ENCODE measurements around the gene KANK3.
"Not testable (repeated sequence)": the region's sequence is repeated elsewhere in the genome, so short reads cannot be mapped to it uniquely, and the experiment has no call there.

KANK3 gene

DNA sequence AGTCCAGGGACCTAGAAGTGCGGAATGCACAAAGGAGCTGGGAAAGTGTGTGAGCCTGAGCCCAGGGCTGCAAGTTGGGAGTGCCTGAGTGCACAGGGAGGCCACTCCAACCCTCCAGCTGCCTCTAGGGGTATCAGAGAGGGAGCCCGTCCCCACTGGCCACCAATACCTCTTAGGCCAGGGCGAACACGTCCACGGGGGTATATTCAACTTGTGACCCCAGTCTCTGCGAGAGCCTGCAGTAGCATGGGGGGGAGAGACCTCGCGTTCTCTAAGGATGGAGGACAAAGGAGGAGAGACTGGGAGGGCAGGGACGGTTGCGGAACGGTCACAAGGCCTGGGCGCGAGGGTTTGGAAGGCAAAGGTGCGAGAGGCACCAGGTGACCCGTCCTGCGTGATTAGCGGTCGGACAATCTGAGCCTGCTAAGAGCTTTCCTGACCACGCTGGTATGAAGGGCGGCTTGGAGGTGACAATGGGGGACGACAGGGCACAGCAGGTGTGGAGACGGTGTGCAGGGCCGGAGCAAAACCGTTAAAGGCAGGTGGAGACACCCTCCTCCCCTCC, 35.6 kb downstream of the KANK3 start:
- no peaks in the 10 kb centered on the region for H3K4me1 ChIP-seq (ENCODE audit: insufficient read depth, low read length)
- peak overlapping the region; percentile 91 for H3K9ac ChIP-seq (ENCODE audit: low read depth, low read length)
- H3K27me3 ChIP-seq (ENCODE audit: insufficient read depth, low read length): no peaks in the 10 kb centered on the region
- no peak overlapping the region for H3K27ac ChIP-seq (ENCODE audit: low read length)
- H3K9me3 ChIP-seq (ENCODE audit: insufficient read depth, low read depth, low read length): no peaks in the 10 kb centered on the region
- peaks cover 31% of the 10 kb centered on the region for H3K36me3 ChIP-seq (ENCODE audit: insufficient read depth, low read depth, low read length)
- peak overlapping the region; percentile 92 for H3K4me3 ChIP-seq (ENCODE audit: low read length)

DNA sequence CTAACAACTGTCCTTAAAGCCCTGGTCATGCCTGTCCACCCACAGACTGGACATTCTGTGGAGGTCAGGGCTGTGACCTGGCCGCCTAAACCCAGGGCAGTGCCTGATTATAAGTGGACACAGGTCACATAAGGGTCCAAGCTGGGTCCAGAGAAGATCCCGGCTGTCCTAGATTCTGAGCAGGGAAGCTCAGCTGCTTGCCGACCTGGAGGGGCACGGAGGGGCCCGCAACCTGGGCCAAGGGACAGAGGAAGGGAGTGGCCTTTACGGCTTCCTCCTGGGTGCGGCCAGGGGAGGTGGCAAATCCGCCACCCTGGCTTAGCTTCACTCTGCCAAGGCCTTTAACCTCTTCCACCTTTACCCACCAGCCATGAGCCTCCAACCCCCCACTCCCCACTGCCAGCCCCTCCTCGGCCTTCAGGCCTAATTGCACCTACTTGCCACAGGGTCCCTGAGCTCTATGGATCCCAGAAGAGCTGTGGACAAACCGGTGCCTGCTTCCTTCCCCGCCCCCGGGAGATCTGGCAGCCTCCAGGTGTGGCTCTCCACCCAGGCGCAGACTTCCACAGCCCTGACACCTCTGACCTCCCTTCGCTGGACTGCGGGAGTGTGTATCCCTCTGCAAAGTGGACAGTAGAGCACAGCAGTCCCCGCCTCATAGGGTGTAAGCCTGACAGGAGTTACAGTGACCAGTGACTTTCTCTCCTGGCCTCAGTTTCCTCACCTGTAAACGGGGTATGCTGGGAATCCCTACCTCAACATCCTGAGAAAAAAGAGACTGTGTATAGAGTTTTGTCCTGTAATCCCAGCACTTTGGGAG, 36.6 kb downstream of the KANK3 start:
- no peaks in the 10 kb centered on the region for H3K4me1 ChIP-seq (ENCODE audit: insufficient read depth, low read length)
- H3K9ac ChIP-seq (ENCODE audit: low read depth, low read length): peak overlapping the region; percentile 91; the same call in 1 of the 2 replicates

DNA sequence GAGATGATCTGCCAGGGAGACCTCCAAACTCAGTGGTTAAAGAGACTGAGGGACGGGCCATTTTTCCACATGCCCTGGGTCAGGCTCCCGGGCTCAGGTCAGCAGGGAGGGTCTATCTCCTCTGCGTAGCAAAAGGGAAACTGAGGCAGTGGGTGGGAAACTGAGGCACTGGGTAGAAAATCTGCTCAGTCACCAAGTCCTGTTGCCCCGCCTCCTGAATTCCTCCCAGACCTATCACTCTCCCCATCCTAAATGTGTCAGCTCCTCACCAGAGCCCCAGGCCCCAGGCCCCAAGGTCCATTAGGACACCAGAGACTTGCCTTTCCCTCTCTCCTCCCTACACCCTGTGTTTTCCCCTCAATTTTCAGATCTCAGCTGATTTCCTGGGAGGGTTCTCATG, 37.3 kb downstream of the KANK3 start:
- Histone ChIP-seq H3K4me3 (ENCODE audit: low read length) (no peak overlapping the region), H3K4me1 (ENCODE audit: insufficient read depth, low read length) (no peaks in the 10 kb centered on the region), H3K9me3 (ENCODE audit: insufficient read depth, low read depth, low read length) (no peaks in the 10 kb centered on the region), H3K36me3 (ENCODE audit: insufficient read depth, low read depth, low read length) (peaks cover 26% of the 10 kb centered on the region), H3K9ac (ENCODE audit: low read depth, low read length) (no peak overlapping the region), H3K27me3 (ENCODE audit: insufficient read depth, low read length) (no peaks in the 10 kb centered on the region), H3K27ac (ENCODE audit: low read length) (no peak overlapping the region)

More for the DNA sequence above, 36.6 kb downstream of the KANK3 start:
- peaks cover 32% of the 10 kb centered on the region for H3K36me3 ChIP-seq (ENCODE audit: insufficient read depth, low read depth, low read length)
- no peak overlapping the region for H3K27ac ChIP-seq (ENCODE audit: low read length)
- no peaks in the 10 kb centered on the region for H3K9me3 ChIP-seq (ENCODE audit: insufficient read depth, low read depth, low read length)
- no peaks in the 10 kb centered on the region for H3K27me3 ChIP-seq (ENCODE audit: insufficient read depth, low read length)
- peak overlapping the region; percentile 92; the same call in 1 of the 2 replicates for H3K4me3 ChIP-seq (ENCODE audit: low read length)

DNA sequence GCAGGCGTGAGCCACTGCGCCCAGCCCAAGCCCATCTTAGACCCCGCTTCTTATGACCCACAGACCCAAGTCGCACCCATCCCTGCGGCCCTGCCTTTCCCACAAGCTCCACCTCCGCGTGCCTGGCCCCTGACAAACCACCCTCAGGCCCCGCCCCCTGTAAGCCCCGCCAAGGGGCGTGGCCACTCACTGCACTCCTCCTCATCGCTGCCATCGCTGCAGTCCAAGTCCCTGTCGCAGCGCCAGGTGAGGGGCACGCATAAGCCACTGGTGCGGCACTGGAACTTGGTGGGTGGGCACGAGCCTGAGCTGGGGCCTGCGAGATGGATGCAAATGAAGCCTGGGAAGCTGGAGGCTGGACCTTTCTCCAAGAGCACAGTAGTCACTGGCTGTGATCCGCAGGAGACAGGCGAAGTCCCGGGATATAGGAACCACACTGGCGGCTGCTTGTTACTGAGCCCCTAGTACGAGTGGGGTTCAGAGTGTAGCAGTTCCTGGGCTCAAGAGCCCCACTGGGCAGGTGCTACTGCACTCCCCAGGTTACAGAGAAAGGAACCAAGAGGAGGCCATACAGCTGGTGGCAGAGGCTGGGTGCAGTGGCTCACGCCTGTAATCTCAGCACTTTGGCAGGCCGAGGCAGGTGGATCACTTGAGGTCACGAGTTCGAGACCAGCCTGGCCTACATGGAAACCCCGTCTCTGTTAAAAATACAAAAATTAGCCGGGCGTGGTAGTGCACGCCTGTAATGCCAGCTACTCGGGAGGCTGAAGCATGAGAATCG, 38.0 kb downstream of the KANK3 start:
- Histone ChIP-seq H3K36me3 (ENCODE audit: insufficient read depth, low read depth, low read length) (peaks cover 20% of the 10 kb centered on the region), H3K27me3 (ENCODE audit: insufficient read depth, low read length) (no peaks in the 10 kb centered on the region), H3K9me3 (ENCODE audit: insufficient read depth, low read depth, low read length) (no peaks in the 10 kb centered on the region), H3K27ac (ENCODE audit: low read length) (no peak overlapping the region), H3K4me1 (ENCODE audit: insufficient read depth, low read length) (no peaks in the 10 kb centered on the region), H3K9ac (ENCODE audit: low read depth, low read length) (no peak overlapping the region), H3K4me3 (ENCODE audit: low read length) (no peak overlapping the region)

DNA sequence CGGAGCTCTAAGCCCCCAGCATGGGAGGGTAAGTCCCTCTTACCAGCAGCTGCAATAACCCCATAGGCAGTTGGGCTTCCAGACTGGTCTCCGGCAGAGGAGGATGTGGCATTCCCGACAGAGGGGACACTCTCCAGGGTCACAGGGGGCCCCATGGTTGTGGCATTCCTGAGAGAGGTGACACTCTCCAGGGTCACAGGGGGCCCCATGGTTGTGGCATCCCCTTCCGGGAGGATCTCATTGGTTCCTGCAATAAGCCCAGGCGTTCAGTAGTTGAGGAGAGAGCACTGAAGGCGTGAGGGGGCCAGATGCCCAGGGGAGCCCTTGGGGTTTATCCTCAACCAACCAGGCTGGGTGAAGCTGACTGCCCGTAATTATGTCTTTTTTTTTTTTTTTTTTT, 40.3 kb downstream of the KANK3 start:
- Histone ChIP-seq H3K4me3 (ENCODE audit: low read length) (no peak overlapping the region), H3K36me3 (ENCODE audit: insufficient read depth, low read depth, low read length) (peaks cover 12% of the 10 kb centered on the region; the same call in 1 of the 2 replicates), H3K27me3 (ENCODE audit: insufficient read depth, low read length) (no peaks in the 10 kb centered on the region), H3K27ac (ENCODE audit: low read length) (no peak overlapping the region), H3K9me3 (ENCODE audit: insufficient read depth, low read depth, low read length) (no peaks in the 10 kb centered on the region), H3K4me1 (ENCODE audit: insufficient read depth, low read length) (no peaks in the 10 kb centered on the region), H3K9ac (ENCODE audit: low read depth, low read length) (no peak overlapping the region)

DNA sequence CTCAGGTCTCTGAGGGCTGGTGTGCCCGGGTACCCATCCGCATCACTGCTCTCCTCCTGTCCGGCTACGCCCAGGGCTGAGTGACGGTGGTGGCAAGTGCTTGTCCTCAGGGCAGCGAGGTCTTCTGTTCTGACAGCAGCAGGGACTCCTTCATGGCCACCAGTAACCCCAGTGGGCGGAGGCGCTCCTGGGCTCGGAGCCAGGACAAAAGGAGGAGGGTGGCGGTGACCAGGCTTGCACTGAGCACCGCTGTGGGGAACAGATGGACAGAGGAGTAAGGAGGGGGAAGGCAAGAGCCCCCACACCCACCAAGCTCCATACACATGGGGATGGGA, 40.7 kb downstream of the KANK3 start:
- Histone ChIP-seq H3K27ac (ENCODE audit: low read length) (no peak overlapping the region), H3K27me3 (ENCODE audit: insufficient read depth, low read length) (no peaks in the 10 kb centered on the region), H3K4me3 (ENCODE audit: low read length) (no peak overlapping the region), H3K9me3 (ENCODE audit: insufficient read depth, low read depth, low read length) (no peaks in the 10 kb centered on the region), H3K36me3 (ENCODE audit: insufficient read depth, low read depth, low read length) (peaks cover 12% of the 10 kb centered on the region; the same call in 1 of the 2 replicates), H3K4me1 (ENCODE audit: insufficient read depth, low read length) (no peaks in the 10 kb centered on the region), H3K9ac (ENCODE audit: low read depth, low read length) (no peak overlapping the region)

DNA sequence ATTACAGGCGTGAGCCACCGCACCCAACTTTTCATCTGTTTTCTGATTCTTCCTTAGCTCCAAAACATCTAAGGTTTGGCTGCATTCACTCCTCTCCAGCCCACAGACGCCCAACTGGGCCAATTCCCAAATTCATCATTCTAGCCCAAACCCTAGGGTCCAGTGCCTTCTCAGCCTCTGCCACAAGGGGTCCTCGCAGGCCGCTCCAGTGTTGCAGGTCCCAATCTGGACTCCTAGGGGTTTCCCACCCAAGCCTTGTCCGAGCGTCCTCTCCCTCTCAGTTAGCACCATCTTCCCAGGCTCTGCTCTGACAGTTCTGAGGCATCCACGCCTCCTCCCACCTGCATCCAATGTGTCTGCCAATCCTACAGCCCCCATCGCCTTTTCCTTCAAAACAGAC, 51.7 kb downstream of the KANK3 start:
- H3K9ac ChIP-seq (ENCODE audit: low read depth, low read length); H3K4me1 ChIP-seq (ENCODE audit: insufficient read depth, low read length); H3K4me3 ChIP-seq (ENCODE audit: low read length); H3K36me3 ChIP-seq (ENCODE audit: insufficient read depth, low read depth, low read length); H3K9me3 ChIP-seq (ENCODE audit: insufficient read depth, low read depth, low read length); H3K27me3 ChIP-seq (ENCODE audit: insufficient read depth, low read length); H3K27ac ChIP-seq (ENCODE audit: low read length): not testable (repeated sequence)

DNA sequence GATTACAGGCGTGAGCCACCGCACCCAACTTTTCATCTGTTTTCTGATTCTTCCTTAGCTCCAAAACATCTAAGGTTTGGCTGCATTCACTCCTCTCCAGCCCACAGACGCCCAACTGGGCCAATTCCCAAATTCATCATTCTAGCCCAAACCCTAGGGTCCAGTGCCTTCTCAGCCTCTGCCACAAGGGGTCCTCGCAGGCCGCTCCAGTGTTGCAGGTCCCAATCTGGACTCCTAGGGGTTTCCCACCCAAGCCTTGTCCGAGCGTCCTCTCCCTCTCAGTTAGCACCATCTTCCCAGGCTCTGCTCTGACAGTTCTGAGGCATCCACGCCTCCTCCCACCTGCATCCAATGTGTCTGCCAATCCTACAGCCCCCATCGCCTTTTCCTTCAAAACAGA, 66.6 kb downstream of the KANK3 start:
- not testable (repeated sequence) for H3K4me1 ChIP-seq (ENCODE audit: insufficient read depth, low read length); H3K9me3 ChIP-seq (ENCODE audit: insufficient read depth, low read depth, low read length); H3K4me3 ChIP-seq (ENCODE audit: low read length); H3K27ac ChIP-seq (ENCODE audit: low read length); H3K9ac ChIP-seq (ENCODE audit: low read depth, low read length); H3K27me3 ChIP-seq (ENCODE audit: insufficient read depth, low read length); H3K36me3 ChIP-seq (ENCODE audit: insufficient read depth, low read depth, low read length)
